OCI-LY1 (cell line): ENCODE data around the gene CEMIP2.
"Not testable (repeated sequence)": the region's sequence is repeated elsewhere in the genome, so short reads cannot be mapped to it uniquely, and the experiment has no call there.

ENCODE experiments used
- H2AFZ ChIP-seq: fragments of 200-600 bp; sonication (generic), shearing (Covaris generic); 2 replicates; pipeline ENCODE4 v1.6.0; 2014; ENCODE audit warnings: antibody characterized with exemption, mild to moderate bottlenecking, low read length
- H3F3A ChIP-seq: fragments of 200-600 bp; sonication (generic), shearing (Covaris generic); 2 replicates; pipeline ENCODE4 v1.6.0; 2014; ENCODE audit warnings: mild to moderate bottlenecking, antibody characterized with exemption, low read length, moderate library complexity; ENCODE audit not compliant: insufficient read depth
- H3K27ac ChIP-seq: fragments of 200-600 bp; sonication (generic); 2 replicates; pipeline ENCODE4 v1.5.1; 2014; ENCODE audit warnings: low read length, mixed run types, mild to moderate bottlenecking, low read depth; ENCODE audit not compliant: poor library complexity, severe bottlenecking
- H3K27me3 ChIP-seq: fragments of 200-600 bp; sonication (generic); 2 replicates; pipeline ENCODE4 v1.6.0; 2014; ENCODE audit warnings: antibody characterized with exemption, mild to moderate bottlenecking, low read length, moderate library complexity; ENCODE audit not compliant: insufficient read depth
- H3K36me3 ChIP-seq: fragments of 200-600 bp; sonication (generic); 2 replicates; pipeline ENCODE4 v1.6.1; 2014; ENCODE audit warnings: mild to moderate bottlenecking, antibody characterized with exemption, low read length, moderate library complexity, mixed read lengths; ENCODE audit not compliant: insufficient read depth
- H3K4me1 ChIP-seq: fragments of 200-600 bp; sonication (generic); 2 replicates; pipeline ENCODE4 v1.5.1; 2014; ENCODE audit warnings: mild to moderate bottlenecking, low read length, moderate library complexity; ENCODE audit not compliant: insufficient read depth, severe bottlenecking
- H3K4me2 ChIP-seq: fragments of 200-600 bp; sonication (generic), shearing (Covaris generic); 2 replicates; pipeline ENCODE4 v1.6.1; 2014; ENCODE audit warnings: low read length
- H3K4me3 ChIP-seq: fragments of 200-600 bp; sonication (generic); 2 replicates; pipeline ENCODE4 v1.5.1; 2014; ENCODE audit warnings: low read length, low read depth, mild to moderate bottlenecking, mixed read lengths; ENCODE audit not compliant: poor library complexity, severe bottlenecking
- H3K79me2 ChIP-seq: fragments of 200-600 bp; shearing (Covaris generic); 2 replicates; pipeline ENCODE4 v1.6.1; 2016; ENCODE audit warnings: mixed run types, low read length, mixed read lengths; ENCODE audit not compliant: insufficient read depth
- H3K9ac ChIP-seq: fragments of 200-600 bp; sonication (generic), shearing (Covaris generic); 2 replicates; pipeline ENCODE4 v1.6.1; 2014; ENCODE audit warnings: mild to moderate bottlenecking, low read length, mixed read lengths
- H3K9me2 ChIP-seq: fragments of 200-600 bp; sonication (generic), shearing (Covaris generic); 2 replicates; pipeline ENCODE4 v1.6.1; 2014; ENCODE audit warnings: low read depth, mild to moderate bottlenecking, low read length, mixed read lengths
- H3K9me3 ChIP-seq: fragments of 200-600 bp; shearing (Covaris generic); 2 replicates; pipeline ENCODE4 v1.6.1; 2014; ENCODE audit warnings: low read length, mixed read lengths
- H4K20me1 ChIP-seq: fragments of 200-600 bp; sonication (generic), shearing (Covaris generic); 2 replicates; pipeline ENCODE4 v1.6.0; 2016; ENCODE audit warnings: mild to moderate bottlenecking, low read length; ENCODE audit not compliant: insufficient read depth
- EZH2 ChIP-seq: fragments of 200-600 bp; sonication (generic), shearing (Covaris generic); IDR thresholded peaks from 2 replicates; pipeline ENCODE4 v1.8.0; 2017; ENCODE audit warnings: borderline replicate concordance, mixed run types, mild to moderate bottlenecking, antibody characterized with exemption, low read length, moderate library complexity, mixed read lengths
- TF ChIP-seq, protein P1 (sequence below): fragments of 200-600 bp; sonication (generic), shearing (Covaris generic); IDR thresholded peaks from 2 replicates; pipeline ENCODE4 v1.5.1; 2017; ENCODE audit warnings: mild to moderate bottlenecking, antibody characterized with exemption, low read length, moderate library complexity, mixed read lengths

Gene CEMIP2

DNA sequence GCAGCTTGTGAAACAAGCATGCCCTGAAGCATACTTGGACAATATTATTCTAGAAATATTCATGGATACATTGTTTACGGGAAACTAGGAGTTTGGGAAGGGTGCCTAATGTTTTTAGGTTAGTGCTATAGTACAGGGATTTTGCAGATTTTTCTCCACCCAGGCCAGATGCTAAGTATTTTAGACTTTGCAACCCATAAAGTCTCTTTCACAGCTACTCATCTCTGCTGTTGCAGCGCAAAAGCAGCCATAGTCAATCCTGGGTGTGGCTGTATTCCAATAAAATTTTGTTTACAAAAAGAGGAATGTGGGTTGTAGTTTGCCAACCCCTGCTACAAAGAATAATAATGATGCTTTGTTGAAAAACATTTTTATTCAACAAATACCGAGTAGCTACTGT, 106.2 kb downstream of the CEMIP2 start:
- no peaks in the 10 kb centered on the region for H3K27me3 ChIP-seq
- no peak overlapping the region for H3K4me2 ChIP-seq
- H3K4me3 ChIP-seq = no peak overlapping the region
- TF ChIP-seq EZH2 = no peak
- TF ChIP-seq, protein P1, sequence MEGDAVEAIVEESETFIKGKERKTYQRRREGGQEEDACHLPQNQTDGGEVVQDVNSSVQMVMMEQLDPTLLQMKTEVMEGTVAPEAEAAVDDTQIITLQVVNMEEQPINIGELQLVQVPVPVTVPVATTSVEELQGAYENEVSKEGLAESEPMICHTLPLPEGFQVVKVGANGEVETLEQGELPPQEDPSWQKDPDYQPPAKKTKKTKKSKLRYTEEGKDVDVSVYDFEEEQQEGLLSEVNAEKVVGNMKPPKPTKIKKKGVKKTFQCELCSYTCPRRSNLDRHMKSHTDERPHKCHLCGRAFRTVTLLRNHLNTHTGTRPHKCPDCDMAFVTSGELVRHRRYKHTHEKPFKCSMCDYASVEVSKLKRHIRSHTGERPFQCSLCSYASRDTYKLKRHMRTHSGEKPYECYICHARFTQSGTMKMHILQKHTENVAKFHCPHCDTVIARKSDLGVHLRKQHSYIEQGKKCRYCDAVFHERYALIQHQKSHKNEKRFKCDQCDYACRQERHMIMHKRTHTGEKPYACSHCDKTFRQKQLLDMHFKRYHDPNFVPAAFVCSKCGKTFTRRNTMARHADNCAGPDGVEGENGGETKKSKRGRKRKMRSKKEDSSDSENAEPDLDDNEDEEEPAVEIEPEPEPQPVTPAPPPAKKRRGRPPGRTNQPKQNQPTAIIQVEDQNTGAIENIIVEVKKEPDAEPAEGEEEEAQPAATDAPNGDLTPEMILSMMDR = no peak
- no peaks in the 10 kb centered on the region for H3K36me3 ChIP-seq
- H4K20me1 ChIP-seq = no peaks in the 10 kb centered on the region
- H3F3A ChIP-seq = no peaks in the 10 kb centered on the region
- no peaks in the 10 kb centered on the region for H3K4me1 ChIP-seq
- H3K9ac ChIP-seq = no peak overlapping the region
- H3K79me2 ChIP-seq = no peaks in the 10 kb centered on the region
- no peaks in the 10 kb centered on the region for H3K9me2 ChIP-seq
- no peaks in the 10 kb centered on the region for H3K9me3 ChIP-seq
- no peak overlapping the region for H2AFZ ChIP-seq
- no peak overlapping the region for H3K27ac ChIP-seq

DNA sequence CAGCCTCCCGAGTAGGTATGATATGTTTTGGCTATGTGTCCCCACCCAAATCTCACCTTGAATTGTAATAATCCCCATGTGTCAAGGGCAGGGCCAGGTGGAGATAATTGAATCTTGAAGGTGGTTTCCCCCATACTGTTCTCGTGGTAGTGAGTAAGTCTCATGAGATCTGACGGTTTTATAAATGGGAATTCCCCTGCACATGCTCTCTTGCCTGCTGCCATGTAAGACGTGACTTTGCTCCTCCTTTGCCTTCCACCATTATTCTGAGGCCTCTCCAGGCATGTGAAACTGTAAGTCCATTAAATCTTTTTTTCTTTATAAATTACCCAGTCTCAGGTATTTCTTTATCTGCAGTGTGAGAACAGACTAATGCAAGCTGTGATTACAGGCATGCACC, 111.0 kb downstream of the CEMIP2 start:
- not testable (repeated sequence) for H2AFZ ChIP-seq, H3K79me2 ChIP-seq, H3K9me3 ChIP-seq, H4K20me1 ChIP-seq, H3K9ac ChIP-seq, H3F3A ChIP-seq, H3K4me2 ChIP-seq, H3K27me3 ChIP-seq, H3K9me2 ChIP-seq, H3K27ac ChIP-seq, H3K4me1 ChIP-seq, H3K4me3 ChIP-seq, H3K36me3 ChIP-seq

DNA sequence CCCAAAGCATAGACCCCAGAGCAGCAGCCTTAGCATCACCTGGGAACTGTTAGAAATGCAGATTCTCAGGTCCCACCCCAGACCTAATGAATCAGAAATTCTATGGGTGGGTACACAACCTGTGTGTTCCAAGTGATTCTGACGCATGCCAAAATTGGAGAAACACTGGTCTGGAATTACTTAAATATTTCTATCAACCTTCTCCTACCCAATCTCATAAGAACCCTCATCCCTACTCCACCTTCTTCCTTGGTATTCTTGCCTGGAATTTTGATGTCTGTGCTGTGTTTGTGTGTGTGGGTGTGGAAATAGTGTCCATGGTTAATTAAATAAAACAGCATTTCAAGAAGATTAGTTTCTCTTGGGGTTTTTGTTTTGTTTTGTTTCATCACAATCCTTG, 111.8 kb downstream of the CEMIP2 start:
- no peak overlapping the region for H3K27ac ChIP-seq
- H3K27me3 ChIP-seq = no peaks in the 10 kb centered on the region
- TF ChIP-seq, protein P1 = no peak
- no peak for TF ChIP-seq EZH2
- H3F3A ChIP-seq = no peaks in the 10 kb centered on the region
- H3K9ac ChIP-seq = no peak overlapping the region
- no peak overlapping the region for H2AFZ ChIP-seq
- no peaks in the 10 kb centered on the region for H3K9me3 ChIP-seq
- no peaks in the 10 kb centered on the region for H4K20me1 ChIP-seq
- H3K4me1 ChIP-seq = no peaks in the 10 kb centered on the region
- H3K36me3 ChIP-seq = no peaks in the 10 kb centered on the region
- H3K4me2 ChIP-seq = no peak overlapping the region
- H3K4me3 ChIP-seq = no peak overlapping the region
- H3K79me2 ChIP-seq = no peaks in the 10 kb centered on the region
- no peaks in the 10 kb centered on the region for H3K9me2 ChIP-seq

DNA sequence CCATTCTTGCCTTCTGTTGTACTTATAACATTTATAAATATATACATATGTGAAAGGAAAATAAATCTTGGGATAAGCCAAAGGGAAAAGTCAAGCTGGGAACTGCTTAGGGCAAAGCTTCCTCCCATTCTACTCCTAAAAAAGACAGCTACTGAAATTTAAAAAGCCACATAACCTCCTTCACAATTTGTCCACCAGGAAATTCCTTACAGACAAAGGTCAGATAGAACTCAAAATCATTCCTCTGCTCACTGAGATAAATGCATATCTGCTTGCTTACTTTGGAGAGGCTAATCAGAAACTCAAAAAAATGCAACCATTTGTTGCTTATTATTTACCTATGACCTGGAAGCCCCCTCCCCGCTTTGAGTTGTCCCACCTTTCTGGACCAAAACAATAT, 112.5 kb downstream of the CEMIP2 start:
- no peaks in the 10 kb centered on the region for H3F3A ChIP-seq
- no peak overlapping the region for H2AFZ ChIP-seq
- TF ChIP-seq EZH2 = no peak
- TF ChIP-seq, protein P1 = no peak
- no peaks in the 10 kb centered on the region for H3K27me3 ChIP-seq
- H3K9me2 ChIP-seq = no peaks in the 10 kb centered on the region
- H3K36me3 ChIP-seq = no peaks in the 10 kb centered on the region
- H3K4me3 ChIP-seq = no peak overlapping the region
- H3K79me2 ChIP-seq = no peaks in the 10 kb centered on the region
- H3K9me3 ChIP-seq = no peaks in the 10 kb centered on the region
- no peak overlapping the region for H3K27ac ChIP-seq
- H3K4me2 ChIP-seq = no peak overlapping the region
- no peaks in the 10 kb centered on the region for H4K20me1 ChIP-seq
- H3K9ac ChIP-seq = no peak overlapping the region
- no peaks in the 10 kb centered on the region for H3K4me1 ChIP-seq
